Mucosa of descending colon (tissue), 3 donors: ENCODE measurements around the gene CCDC92B. TPM values are rescaled to one million over a fixed set of nuclear protein-coding genes. Genes with fewer than 3 reads are reported as not detected.
A peak's percentile ranks its signal among the peaks of the same experiment; 100 is the strongest.

Experiments
- ATAC-seq: fragments of 200-7000 bp; cut with Tn5 transposase; one replicate; pipeline ENCODE4 v1.9.1; 2020; ENCODE audit warnings: mild to moderate bottlenecking, moderate library complexity
- DNase-seq, 3 donors: peaks; one replicate each; pipeline ENCODE4 v3.0.0-alpha.2; 2020
- H3K36me3 ChIP-seq: fragments of 200-600 bp; one replicate; pipeline ENCODE4 v1.8.0; 2021; ENCODE audit warnings: low read depth, mild to moderate bottlenecking
- H3K4me1 ChIP-seq: fragments of 200-600 bp; one replicate; pipeline ENCODE4 v1.8.0; 2021; ENCODE audit warnings: low read depth, mild to moderate bottlenecking
- H3K4me3 ChIP-seq: fragments of 200-600 bp; one replicate; pipeline ENCODE4 v1.8.0; 2021; ENCODE audit warnings: mild to moderate bottlenecking
- H3K9me3 ChIP-seq: fragments of 200-600 bp; one replicate; pipeline ENCODE4 v1.8.0; 2021; ENCODE audit warnings: mild to moderate bottlenecking
- intact Hi-C, 2 donors: fragments of 100-400 bp; cut with DNase I in 1 of 2; cut with micrococcal nuclease in 1 of 2; formaldehyde crosslinking; loops; one replicate each; pipeline versions ENCODE4 v1.11.0 to v1.11.1; 2022; cut with DNase I, micrococcal nuclease
- total RNA-seq, 3 donors: library from RNA; stranded (reverse); fragmentation: NEBNext Ultra II Directional in 2 of 3; extraction: Animal tissue kit (Norgen Biotek cat#: 25700) in 2 of 3; gene quantifications; one replicate each; pipeline versions ENCODE4 v1.2.1 to v1.2.4, GENCODE V29; 2021 to 2023
- TF ChIP-seq, protein P1 (sequence below): fragments of 200-600 bp; IDR thresholded peaks from one replicate; pipeline ENCODE4 v1.8.0; 2022; ENCODE audit warnings: antibody characterized with exemption, mild to moderate bottlenecking
- donor health status: DM: no; HTN: no; CAD: no; lungs with moderate emphysema.
- donor health status: DM: no; HTN: no; CAD: no.
- donor health status: DM: no; HTN: yes; CAD: no.

Gene CCDC92B
- total RNA-seq, 3 donors from 2014 or later = 1.3 to 2.2 (median 2.2) TPM

DNA sequence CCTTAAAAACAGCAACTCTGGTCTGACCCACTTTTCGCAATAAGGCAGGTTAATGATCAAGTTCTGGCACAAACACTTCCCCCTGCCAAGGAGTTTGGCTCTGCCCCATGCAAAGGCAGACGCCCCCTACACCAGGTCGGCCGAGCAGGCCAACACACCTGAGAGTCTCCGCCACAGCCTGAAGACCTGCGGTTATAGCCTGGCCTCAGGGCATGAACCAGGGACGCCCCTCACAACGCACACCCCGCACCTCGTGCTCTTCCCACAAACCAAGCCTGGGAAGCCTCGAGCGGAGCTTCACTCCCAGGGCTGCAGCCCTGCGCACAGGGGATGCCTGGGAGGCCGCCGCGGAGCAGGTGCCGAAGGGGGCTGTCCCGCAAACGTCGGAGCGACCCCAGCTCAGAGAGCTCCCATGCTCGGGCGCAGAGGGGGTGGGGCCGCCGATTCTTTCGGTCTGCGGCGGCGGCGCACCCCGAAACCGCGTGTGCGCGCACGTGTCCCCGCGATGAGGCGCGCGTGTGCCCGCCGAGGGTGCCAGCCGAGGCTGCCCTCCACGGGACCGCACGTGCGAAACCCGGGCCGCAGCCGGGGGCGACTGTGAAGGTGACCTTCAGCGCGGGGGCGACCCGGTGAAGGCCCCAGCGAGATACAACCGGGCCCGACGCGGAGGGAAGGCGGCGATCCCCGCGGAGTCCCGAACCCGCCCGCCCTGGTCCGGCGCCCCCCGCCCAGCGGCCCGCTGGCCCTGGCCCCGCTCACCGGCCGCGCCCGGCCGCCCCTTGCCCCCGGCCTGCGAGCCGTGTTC lies 38.4 kb downstream of the CCDC92B start:
- peak; percentile 11 for ATAC-seq

DNA sequence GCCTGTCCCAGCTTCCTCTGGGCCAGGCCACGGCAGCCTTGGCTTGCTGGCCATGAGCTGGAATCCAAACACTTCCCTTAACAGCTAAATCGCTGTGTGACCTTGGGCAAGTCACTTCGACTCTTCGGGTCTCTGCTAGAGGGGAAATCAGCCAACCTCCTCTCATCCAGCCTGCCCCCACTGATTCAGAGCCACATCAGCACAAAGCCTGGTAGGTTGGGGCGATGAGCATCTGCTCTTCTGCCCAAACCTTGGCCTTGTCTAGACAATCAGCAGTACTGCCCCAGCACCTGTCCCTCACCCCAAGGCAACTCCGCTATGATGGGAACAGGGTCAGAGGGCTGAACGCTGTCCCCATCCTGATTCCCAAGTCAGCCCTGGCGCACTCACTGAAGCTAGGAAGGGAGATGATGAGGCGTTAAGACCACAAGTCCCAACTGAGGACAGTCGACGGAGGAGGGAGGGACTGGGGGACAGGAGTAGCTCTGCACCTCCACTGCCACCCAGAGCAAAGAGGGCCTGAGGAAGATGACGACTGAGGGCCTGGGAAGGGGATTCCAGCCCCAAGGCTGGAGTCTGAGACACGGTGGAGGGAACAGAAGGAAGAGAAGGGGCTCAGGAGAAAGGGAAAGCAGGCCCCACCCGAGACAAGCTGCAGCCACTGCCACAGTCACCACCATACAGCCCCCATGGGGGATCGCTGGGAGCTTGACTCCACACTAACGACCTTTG lies 39.2 kb downstream of the CCDC92B start:
- no peak for ATAC-seq
- Histone ChIP-seq H3K9me3 (no peaks in the 10 kb centered on the region), H3K4me1 (peaks cover 44% of the 10 kb centered on the region), H3K36me3 (peaks cover 4% of the 10 kb centered on the region), H3K4me3 (peak overlapping the region; percentile 83)
- intact Hi-C loops = no loop called here
- DNase-seq = peak in 1 of 3 donors; percentile 47
- TF ChIP-seq, protein P1, sequence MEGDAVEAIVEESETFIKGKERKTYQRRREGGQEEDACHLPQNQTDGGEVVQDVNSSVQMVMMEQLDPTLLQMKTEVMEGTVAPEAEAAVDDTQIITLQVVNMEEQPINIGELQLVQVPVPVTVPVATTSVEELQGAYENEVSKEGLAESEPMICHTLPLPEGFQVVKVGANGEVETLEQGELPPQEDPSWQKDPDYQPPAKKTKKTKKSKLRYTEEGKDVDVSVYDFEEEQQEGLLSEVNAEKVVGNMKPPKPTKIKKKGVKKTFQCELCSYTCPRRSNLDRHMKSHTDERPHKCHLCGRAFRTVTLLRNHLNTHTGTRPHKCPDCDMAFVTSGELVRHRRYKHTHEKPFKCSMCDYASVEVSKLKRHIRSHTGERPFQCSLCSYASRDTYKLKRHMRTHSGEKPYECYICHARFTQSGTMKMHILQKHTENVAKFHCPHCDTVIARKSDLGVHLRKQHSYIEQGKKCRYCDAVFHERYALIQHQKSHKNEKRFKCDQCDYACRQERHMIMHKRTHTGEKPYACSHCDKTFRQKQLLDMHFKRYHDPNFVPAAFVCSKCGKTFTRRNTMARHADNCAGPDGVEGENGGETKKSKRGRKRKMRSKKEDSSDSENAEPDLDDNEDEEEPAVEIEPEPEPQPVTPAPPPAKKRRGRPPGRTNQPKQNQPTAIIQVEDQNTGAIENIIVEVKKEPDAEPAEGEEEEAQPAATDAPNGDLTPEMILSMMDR = no peak

More for the DNA sequence above, 38.4 kb downstream of the CCDC92B start:
- Histone ChIP-seq H3K4me1 (peaks cover 44% of the 10 kb centered on the region), H3K4me3 (peak overlapping the region; percentile 83), H3K9me3 (no peaks in the 10 kb centered on the region), H3K36me3 (peaks cover 4% of the 10 kb centered on the region)
- DNase-seq = peak in 2 of 3 donors; percentile 51 to 64
- intact Hi-C loops = no loop called here
- TF ChIP-seq, protein P1 = no peak

DNA sequence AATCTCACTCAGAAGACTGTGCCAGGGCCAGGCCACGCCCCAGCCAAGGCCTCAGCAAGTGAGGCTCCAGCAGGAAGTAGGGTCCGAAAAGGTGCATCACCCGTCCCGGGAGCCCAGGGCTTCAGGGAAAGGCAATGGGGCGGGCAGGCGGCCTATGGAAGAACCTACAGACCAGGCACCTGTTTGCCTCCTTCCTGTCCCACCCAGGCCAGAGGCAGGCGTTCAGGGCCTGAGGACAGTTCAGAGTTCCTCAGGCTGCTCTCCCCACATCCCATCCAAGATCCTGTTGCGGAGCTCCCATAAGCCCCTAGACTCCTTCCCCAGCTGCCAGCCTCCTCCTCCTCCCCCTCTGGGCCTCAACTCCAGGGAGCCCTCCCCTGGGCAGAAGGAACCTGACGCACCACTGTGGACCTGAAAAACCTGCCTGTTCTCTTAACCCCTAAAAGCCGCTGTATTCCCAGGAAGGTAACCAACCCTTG lies 40.2 kb downstream of the CCDC92B start:
- intact Hi-C loops = no loop called here
- TF ChIP-seq, protein P1 = no peak
- no peaks in the 10 kb centered on the region for H3K9me3 ChIP-seq
- H3K4me3 ChIP-seq = peak overlapping the region; percentile 0
- peaks cover 44% of the 10 kb centered on the region for H3K4me1 ChIP-seq
- DNase-seq = peak; percentile 86 to 91 (median 88)
- ATAC-seq = peak; percentile 72
- H3K36me3 ChIP-seq = peaks cover 4% of the 10 kb centered on the region

DNA sequence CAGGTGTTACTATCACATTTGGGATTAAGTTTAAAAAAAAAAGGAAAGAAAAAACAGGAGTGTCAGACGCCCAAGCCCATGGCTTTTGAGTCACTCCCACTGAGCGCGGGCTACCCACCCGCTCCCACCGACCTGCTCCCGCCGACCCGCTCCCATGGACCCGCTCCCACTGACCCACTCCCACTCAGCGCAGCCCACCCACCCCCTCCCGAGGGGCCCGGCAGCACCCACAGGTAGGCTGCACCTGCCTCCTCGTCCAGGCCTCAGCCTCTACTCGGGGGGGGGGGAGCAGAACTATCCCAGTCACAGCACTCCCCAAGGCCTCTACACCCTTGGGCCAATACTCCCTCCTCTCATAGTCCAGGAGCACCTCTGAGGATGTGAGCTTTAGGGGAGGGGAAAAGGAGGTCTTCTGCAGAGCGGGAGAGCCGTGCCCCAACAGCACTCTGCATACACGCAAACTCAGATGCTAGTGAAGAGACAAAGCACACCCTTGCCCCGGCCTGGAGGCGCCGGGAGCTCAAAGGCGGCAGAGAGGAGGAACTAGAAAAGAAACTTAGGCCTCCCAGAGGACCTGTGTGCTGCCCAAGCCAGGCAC lies 40.8 kb downstream of the CCDC92B start:
- DNase-seq = peak in 2 of 3 donors; percentile 48 to 62
- Histone ChIP-seq H3K9me3 (no peaks in the 10 kb centered on the region), H3K4me1 (peaks cover 40% of the 10 kb centered on the region), H3K36me3 (peaks cover 4% of the 10 kb centered on the region), H3K4me3 (peak overlapping the region; percentile 0)
- TF ChIP-seq, protein P1 = no peak
- no peak for ATAC-seq
- intact Hi-C loops = no loop called here

DNA sequence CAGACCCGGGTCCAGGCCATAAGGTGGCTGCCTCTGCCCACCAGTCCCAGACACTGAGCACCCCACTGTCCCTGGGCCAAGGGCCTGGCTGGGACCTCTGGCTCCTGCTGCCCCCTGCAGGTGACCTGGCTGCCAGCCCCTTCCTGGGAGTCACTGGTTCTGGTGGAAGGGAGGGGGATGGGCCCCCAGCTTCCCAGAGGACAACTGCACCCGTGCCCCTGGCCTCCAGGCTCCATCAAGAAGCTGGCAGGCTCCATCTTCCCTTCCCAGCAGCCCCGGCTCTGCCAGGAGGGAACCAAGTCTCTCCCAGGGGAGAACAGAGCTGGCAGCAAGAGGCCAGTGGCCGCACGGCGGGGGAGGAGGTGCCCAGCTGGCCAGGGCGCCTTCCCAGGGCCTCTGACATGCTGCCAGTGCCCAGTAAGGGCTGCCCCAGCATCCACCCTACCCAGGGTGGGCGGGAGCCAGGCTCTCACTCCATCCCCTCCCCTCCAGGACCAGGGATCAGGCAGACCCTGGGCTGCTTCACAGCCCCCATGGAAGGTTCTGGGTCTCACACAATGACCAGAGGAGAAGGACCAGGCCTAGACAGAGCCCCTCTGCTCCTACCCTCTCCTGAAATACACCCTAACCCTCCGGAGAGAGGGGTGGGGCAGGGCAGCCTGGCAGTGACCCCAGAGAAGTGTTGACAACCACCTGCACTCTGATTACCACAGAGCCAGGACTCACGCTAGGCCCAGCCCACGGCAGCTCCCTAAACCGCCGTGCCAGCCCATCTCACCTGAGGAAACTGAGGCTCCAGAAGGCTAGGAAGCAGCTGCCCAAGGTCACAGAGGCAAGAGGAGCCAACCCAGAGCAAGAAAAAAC lies 41.5 kb downstream of the CCDC92B start:
- DNase-seq = peak; percentile 49 to 60 (median 58)
- ATAC-seq = no peak
- TF ChIP-seq, protein P1 = no peak
- intact Hi-C loops = no loop called here
- Histone ChIP-seq H3K9me3 (no peaks in the 10 kb centered on the region), H3K4me3 (no peak overlapping the region), H3K4me1 (peaks cover 37% of the 10 kb centered on the region), H3K36me3 (peaks cover 6% of the 10 kb centered on the region)
